Endothelial cell (in vitro differentiated cells): ENCODE measurements around the gene FMNL3. TPM values are rescaled to one million over a fixed set of nuclear protein-coding genes. Genes with fewer than 3 reads are reported as not detected.
"Not testable (repeated sequence)": the region's sequence is repeated elsewhere in the genome, so short reads cannot be mapped to it uniquely, and the experiment has no call there.

Experiments
- DNase-seq: peaks from one replicate; pipeline ENCODE4 v3.0.0; 2021; ENCODE audit warnings: low spot score
- H3K27ac Mint-ChIP-seq: one replicate; pipeline ENCODE4 v1.8.0; 2021; ENCODE audit warnings: mixed read lengths, inconsistent platforms; ENCODE audit not compliant: unreplicated experiment
- H3K27me3 Mint-ChIP-seq: one replicate; pipeline ENCODE4 v1.8.0; 2021; ENCODE audit warnings: mild to moderate bottlenecking, moderate library complexity, mixed read lengths, inconsistent platforms; ENCODE audit not compliant: unreplicated experiment
- H3K36me3 Mint-ChIP-seq: one replicate; pipeline ENCODE4 v1.8.0; 2021; ENCODE audit warnings: mild to moderate bottlenecking, low read depth, mixed read lengths, inconsistent platforms; ENCODE audit not compliant: unreplicated experiment
- H3K4me1 Mint-ChIP-seq: one replicate; pipeline ENCODE4 v1.8.0; 2021; ENCODE audit warnings: mild to moderate bottlenecking, mixed read lengths, inconsistent platforms; ENCODE audit not compliant: unreplicated experiment
- H3K4me3 Mint-ChIP-seq: one replicate; pipeline ENCODE4 v1.8.0; 2021; ENCODE audit warnings: mild to moderate bottlenecking, mixed read lengths, inconsistent platforms; ENCODE audit not compliant: unreplicated experiment
- H3K9me3 Mint-ChIP-seq: one replicate; pipeline ENCODE4 v1.8.0; 2021; ENCODE audit warnings: mixed read lengths, inconsistent platforms; ENCODE audit not compliant: unreplicated experiment
- total RNA-seq: library from RNA; stranded (reverse); fragmentation: NEBNext Ultra II Directional; extraction: Animal tissue kit (Norgen Biotek cat#: 25700); gene quantifications from one replicate; pipeline ENCODE4 v1.2.1, GENCODE V29; 2021; ENCODE audit not compliant: unreplicated experiment
- TF ChIP-seq, protein P1 (sequence below): fragments of 200-600 bp; sonication (generic); IDR thresholded peaks from one replicate; pipeline ENCODE4 v1.5.0; 2021; ENCODE audit warnings: antibody characterized with exemption; ENCODE audit not compliant: unreplicated experiment

Gene FMNL3
- total RNA-seq, 1 donor from 2014 or later = 194 TPM

- no peak overlapping the region for H3K27ac Mint-ChIP-seq
- no peak for DNase-seq
Measured at GRCh38 chr12:49609875-49610154, 97.4 kb downstream of the FMNL3 start.

DNA sequence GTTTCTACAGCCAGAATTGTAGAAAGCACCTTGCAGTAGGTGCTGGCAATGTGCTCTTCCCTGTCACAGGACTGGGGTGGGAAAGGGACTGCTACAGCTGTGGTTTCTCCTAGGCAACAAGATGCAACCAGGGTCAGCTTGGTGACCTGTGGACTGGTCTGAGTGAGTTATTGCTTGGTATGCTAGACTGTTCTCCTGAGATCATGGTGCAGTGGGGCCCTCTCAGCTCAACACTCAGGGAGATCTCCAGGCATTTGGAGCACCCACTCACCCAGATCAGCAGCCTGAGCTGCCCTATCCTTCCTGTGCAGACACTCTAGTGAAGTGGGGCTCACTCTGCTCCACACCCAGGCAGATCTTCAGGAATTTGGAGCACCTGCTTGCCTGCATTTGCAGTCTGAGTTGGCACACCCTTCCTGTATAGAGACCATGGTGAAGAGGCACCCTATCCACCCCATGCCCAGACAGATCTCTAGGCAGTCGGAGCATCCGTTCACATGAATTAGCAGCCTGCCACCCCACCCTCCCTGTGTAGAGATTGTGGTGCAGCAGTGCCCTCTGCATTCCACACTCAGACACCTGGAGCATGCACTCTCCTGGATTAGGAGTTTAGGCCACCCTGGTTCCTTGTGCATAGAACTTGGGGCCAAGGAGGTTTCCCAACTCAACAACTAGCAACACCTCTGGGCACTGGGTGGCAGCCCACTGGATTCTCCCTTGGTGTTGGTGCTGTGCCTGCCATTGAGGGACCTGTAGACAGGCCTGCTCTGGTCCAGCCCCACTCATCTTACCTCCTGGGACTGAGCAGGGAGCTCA lies 97.9 kb downstream of the FMNL3 start:
- TF ChIP-seq, protein P1, sequence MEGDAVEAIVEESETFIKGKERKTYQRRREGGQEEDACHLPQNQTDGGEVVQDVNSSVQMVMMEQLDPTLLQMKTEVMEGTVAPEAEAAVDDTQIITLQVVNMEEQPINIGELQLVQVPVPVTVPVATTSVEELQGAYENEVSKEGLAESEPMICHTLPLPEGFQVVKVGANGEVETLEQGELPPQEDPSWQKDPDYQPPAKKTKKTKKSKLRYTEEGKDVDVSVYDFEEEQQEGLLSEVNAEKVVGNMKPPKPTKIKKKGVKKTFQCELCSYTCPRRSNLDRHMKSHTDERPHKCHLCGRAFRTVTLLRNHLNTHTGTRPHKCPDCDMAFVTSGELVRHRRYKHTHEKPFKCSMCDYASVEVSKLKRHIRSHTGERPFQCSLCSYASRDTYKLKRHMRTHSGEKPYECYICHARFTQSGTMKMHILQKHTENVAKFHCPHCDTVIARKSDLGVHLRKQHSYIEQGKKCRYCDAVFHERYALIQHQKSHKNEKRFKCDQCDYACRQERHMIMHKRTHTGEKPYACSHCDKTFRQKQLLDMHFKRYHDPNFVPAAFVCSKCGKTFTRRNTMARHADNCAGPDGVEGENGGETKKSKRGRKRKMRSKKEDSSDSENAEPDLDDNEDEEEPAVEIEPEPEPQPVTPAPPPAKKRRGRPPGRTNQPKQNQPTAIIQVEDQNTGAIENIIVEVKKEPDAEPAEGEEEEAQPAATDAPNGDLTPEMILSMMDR = no peak
- no peaks in the 10 kb centered on the region for H3K9me3 Mint-ChIP-seq
- H3K36me3 Mint-ChIP-seq = no peaks in the 10 kb centered on the region
- H3K4me1 Mint-ChIP-seq = peaks cover 3% of the 10 kb centered on the region
- H3K27ac Mint-ChIP-seq = no peak overlapping the region
- H3K27me3 Mint-ChIP-seq = peaks cover 2% of the 10 kb centered on the region
- DNase-seq = no peak
- no peak overlapping the region for H3K4me3 Mint-ChIP-seq

More at GRCh38 chr12:49609875-49610154, 97.4 kb downstream of the FMNL3 start:
- TF ChIP-seq, protein P1 = no peak
- Mint-ChIP-seq H3K27me3 (peaks cover 2% of the 10 kb centered on the region), H3K9me3 (no peaks in the 10 kb centered on the region), H3K36me3 (no peaks in the 10 kb centered on the region), H3K4me1 (peaks cover 3% of the 10 kb centered on the region), H3K4me3 (no peak overlapping the region)

GRCh38 chr12:49605539-49605938 lies 101.7 kb downstream of the FMNL3 start, which contains the start of gene FAM186B:
Gene FAM186B, minus strand, starts transcription at chr12:49605639. Its CDS starts 162 bp downstream, at chr12:49605477.
- H3K4me3 Mint-ChIP-seq, H3K36me3 Mint-ChIP-seq, H3K4me1 Mint-ChIP-seq, H3K27ac Mint-ChIP-seq, H3K9me3 Mint-ChIP-seq, H3K27me3 Mint-ChIP-seq, DNase-seq: not testable (repeated sequence)

- Mint-ChIP-seq H3K4me3 (no peak overlapping the region), H3K4me1 (peaks cover 3% of the 10 kb centered on the region), H3K9me3 (no peaks in the 10 kb centered on the region), H3K27ac (no peak overlapping the region), H3K27me3 (peaks cover 4% of the 10 kb centered on the region), H3K36me3 (peaks cover 3% of the 10 kb centered on the region)
- no peak for DNase-seq
- TF ChIP-seq, protein P1 = no peak
Measured at GRCh38 chr12:49604856-49605255, 102.3 kb downstream of the FMNL3 start.

DNA sequence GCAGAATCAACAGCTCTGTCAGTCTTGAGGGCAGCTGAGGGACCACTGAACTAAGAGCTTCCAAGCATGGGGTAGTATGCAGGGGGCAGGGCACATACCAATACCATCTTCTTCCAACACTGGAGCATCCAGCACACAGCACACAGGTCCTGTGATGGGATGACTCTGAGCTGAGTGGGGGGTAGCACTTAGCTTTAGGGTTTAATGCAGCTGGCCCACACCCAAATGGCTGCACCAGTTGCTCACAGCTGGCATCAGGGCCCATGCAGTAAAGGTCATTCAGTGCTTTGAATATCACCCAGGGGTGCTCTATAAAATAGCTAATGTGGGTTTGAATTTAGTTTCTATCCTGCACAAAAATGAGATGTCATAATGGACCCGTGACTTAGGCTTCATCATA lies 103.5 kb downstream of the FMNL3 start:
- Mint-ChIP-seq H3K4me1 (peaks cover 3% of the 10 kb centered on the region), H3K36me3 (peaks cover 8% of the 10 kb centered on the region), H3K27ac (no peak overlapping the region), H3K9me3 (no peaks in the 10 kb centered on the region), H3K27me3 (peaks cover 5% of the 10 kb centered on the region), H3K4me3 (no peak overlapping the region)
- no peak for DNase-seq
- TF ChIP-seq, protein P1 = no peak
